Endothelial cell of umbilical vein (primary cell): ENCODE results near the gene TBC1D26. TPM values are rescaled to one million over a fixed set of nuclear protein-coding genes. Genes with fewer than 3 reads are reported as not detected.
"Not testable (repeated sequence)": the region's sequence is repeated elsewhere in the genome, so short reads cannot be mapped to it uniquely, and the experiment has no call there.

ENCODE experiments used
- BruUV-seq: library from RNA; stranded (reverse); fragments of 400-500 nt; replicated peaks from 2 replicates; lab custom pipeline; 2021; lab: Mats Ljungman, UMichigan
- CTCF ChIA-PET: fragments of 300-600, 350-600 bp; sonication (Branson Sonifier 250); formaldehyde crosslinking; loops from one replicate; lab custom pipeline; 2021; ENCODE audit warnings: antibody characterized with exemption, inconsistent platforms; lab: Charles Lee
- POLR2A ChIA-PET: fragments of 300-600, 350-600 bp; sonication (Branson Sonifier 250); formaldehyde crosslinking; loops from one replicate; lab custom pipeline; 2021; ENCODE audit warnings: antibody characterized with exemption, inconsistent platforms; lab: Charles Lee
- DNase-seq: peaks from one replicate; pipeline ENCODE4 v3.0.0-alpha.2; 2011; ENCODE audit warnings: low read depth, low spot score
- FAIRE-seq: peaks from 2 replicates; lab custom pipeline; 2011; peaks lifted over from hg19 to GRCh38; lab: Jason Lieb, UNC
- H2AFZ ChIP-seq: 2 replicates; pipeline ENCODE4 v1.6.0; 2012; ENCODE audit warnings: low read depth, low read length, control low read depth, inconsistent platforms
- H3K27ac ChIP-seq: 2 replicates; pipeline ENCODE4 v1.5.1; 2011; ENCODE audit warnings: low read depth, mild to moderate bottlenecking, control low read depth, low read length, moderate library complexity; ENCODE audit not compliant: insufficient read depth
- H3K27me3 ChIP-seq, 2 experiments: 2 replicates each; pipeline versions ENCODE4 v1.6.0 to v1.6.1; 2011; ENCODE audit warnings: low read length in 2 of 2, mixed read lengths in 1 of 2; ENCODE audit not compliant: control insufficient read depth in 2 of 2, insufficient read depth in 2 of 2
- H3K36me3 ChIP-seq, 2 experiments: 2 replicates in 1 of 2; 3 replicates in 1 of 2; pipeline ENCODE4 v1.5.1; 2011; ENCODE audit warnings: low read length in 2 of 2, mild to moderate bottlenecking in 1 of 2, moderate library complexity in 1 of 2; ENCODE audit not compliant: control insufficient read depth in 2 of 2, insufficient read depth in 2 of 2; ENCODE audit errors: extremely low read depth in 1 of 2
- H3K4me1 ChIP-seq: 3 replicates; pipeline ENCODE4 v1.5.1; 2011; ENCODE audit warnings: mild to moderate bottlenecking, low read length; ENCODE audit not compliant: control insufficient read depth, insufficient read depth; ENCODE audit errors: extremely low read depth
- H3K4me2 ChIP-seq: 2 replicates; pipeline ENCODE4 v1.6.1; 2011; ENCODE audit warnings: low read length, control low read depth, mixed read lengths; ENCODE audit not compliant: insufficient read depth
- H3K4me3 ChIP-seq, 3 experiments: fragments of 200-600 bp in 1 of 3; sonication (generic), shearing (Covaris generic) in 1 of 3; replicated peaks in 1 of 3; 2 replicates each; pipeline ENCODE4 v1.5.1; 2011 to 2016; ENCODE audit warnings: control low read depth in 3 of 3, low read length in 3 of 3, mild to moderate bottlenecking in 2 of 3, inconsistent platforms in 1 of 3, low read depth in 1 of 3, moderate library complexity in 1 of 3; ENCODE audit not compliant: insufficient read depth in 1 of 3
- H3K79me2 ChIP-seq: 2 replicates; pipeline ENCODE4 v1.6.0; 2012; ENCODE audit warnings: low read length, inconsistent platforms; ENCODE audit not compliant: control insufficient read depth, insufficient read depth
- H3K9ac ChIP-seq: replicated peaks from 2 replicates; pipeline ENCODE3; 2011; ENCODE audit warnings: low read length, control low read depth; ENCODE audit not compliant: insufficient read depth; ENCODE audit errors: extremely low read depth
- H3K9me1 ChIP-seq: replicated peaks from 3 replicates; pipeline ENCODE4 v1.6.0; 2011; ENCODE audit warnings: mild to moderate bottlenecking, low read length; ENCODE audit not compliant: control insufficient read depth, insufficient read depth; ENCODE audit errors: extremely low read depth
- H3K9me3 ChIP-seq: replicated peaks from 2 replicates; pipeline ENCODE4 v1.5.1; 2012; ENCODE audit warnings: low read length, inconsistent platforms; ENCODE audit not compliant: control insufficient read depth, insufficient read depth
- H4K20me1 ChIP-seq: replicated peaks from 2 replicates; pipeline ENCODE3; 2011; ENCODE audit warnings: mild to moderate bottlenecking, low read length; ENCODE audit not compliant: control insufficient read depth, insufficient read depth; ENCODE audit errors: extremely low read depth
- EZH2 ChIP-seq: IDR thresholded peaks from 2 replicates; pipeline ENCODE4 v1.6.1; 2012; ENCODE audit warnings: borderline replicate concordance, low read depth, mild to moderate bottlenecking, moderate library complexity, low read length, inconsistent platforms; ENCODE audit not compliant: severe bottlenecking
- FOS ChIP-seq: IDR thresholded peaks from 2 replicates; pipeline ENCODE4 v1.6.1; 2011; ENCODE audit warnings: mild to moderate bottlenecking, low read length, moderate library complexity, borderline replicate concordance; ENCODE audit not compliant: insufficient read depth
- GATA2 ChIP-seq: IDR thresholded peaks from 2 replicates; pipeline ENCODE4 v1.7.0; 2011; ENCODE audit warnings: low read depth, mild to moderate bottlenecking, moderate library complexity, mixed read lengths, low read length; ENCODE audit not compliant: insufficient read length, insufficient read depth
- JUN ChIP-seq: IDR thresholded peaks from 2 replicates; pipeline ENCODE4 v1.6.1; 2011; ENCODE audit warnings: borderline replicate concordance, low read depth; ENCODE audit not compliant: insufficient read length, insufficient read depth
- MYC ChIP-seq: IDR thresholded peaks from one replicate; pipeline ENCODE4 v1.6.1; 2011; ENCODE audit warnings: mild to moderate bottlenecking, low read depth, low read length
- POLR2A ChIP-seq: IDR thresholded peaks from 2 replicates; pipeline ENCODE4 v1.6.1; 2012; ENCODE audit warnings: low read depth, mild to moderate bottlenecking, control low read depth, low read length
- POLR2AphosphoS5 ChIP-seq: IDR thresholded peaks from 2 replicates; pipeline ENCODE4 v1.6.1; 2012; ENCODE audit warnings: low read depth, mild to moderate bottlenecking, control low read depth, low read length, moderate library complexity; ENCODE audit not compliant: insufficient read depth
- dilution Hi-C: fragments of 300-500 bp; cut with MboI; formaldehyde crosslinking; loops from one replicate; pipeline ENCODE4 v1.15.0; 2019; ENCODE audit warnings: low sequenced_read_pairs; ENCODE audit not compliant: extremely low pct_ligation_motif_present
- intact Hi-C: fragments of 100-400 bp; cut with micrococcal nuclease; formaldehyde crosslinking; loops from one replicate; pipeline ENCODE4 v1.10.0; 2022
- polyA plus RNA-seq, 4 experiments: library from polyadenylated mRNA; depleted of rRNA in 3 of 4; stranded (reverse) in 3 of 4; unstranded in 1 of 4; fragments of >200 nt; gene quantifications; 2 replicates each; pipeline versions ENCODE4 v1.2.1 to v1.2.3, GENCODE V29; 2011 to 2012; ENCODE audit warnings: missing spikeins in 1 of 4
- total RNA-seq: library from RNA; stranded (reverse); gene quantifications from 2 replicates; pipeline ENCODE4 v1.2.3, GENCODE V29; 2021
- TF ChIP-seq, protein P1 (sequence below), 2 donors: IDR thresholded peaks; 1 replicate in 1 of 2; 2 replicates in 1 of 2; pipeline ENCODE4 v1.5.1; 2011; ENCODE audit warnings: low read length in 2 of 2, mild to moderate bottlenecking in 2 of 2, moderate library complexity in 2 of 2, control low read depth in 1 of 2, inconsistent platforms in 1 of 2, low read depth in 1 of 2; ENCODE audit not compliant: insufficient read depth in 1 of 2; ENCODE audit errors: extremely low read depth in 1 of 2
- TF ChIP-seq, protein P2 (sequence below): IDR thresholded peaks from 2 replicates; pipeline ENCODE4 v1.6.1; 2011; ENCODE audit not compliant: insufficient read depth, insufficient read length

TBC1D26 gene
- total and polyA plus RNA-seq, 2 donors (not counting 3 experiments of a cell fraction or from before 2014, with no cell fraction given) = not detected

DNA sequence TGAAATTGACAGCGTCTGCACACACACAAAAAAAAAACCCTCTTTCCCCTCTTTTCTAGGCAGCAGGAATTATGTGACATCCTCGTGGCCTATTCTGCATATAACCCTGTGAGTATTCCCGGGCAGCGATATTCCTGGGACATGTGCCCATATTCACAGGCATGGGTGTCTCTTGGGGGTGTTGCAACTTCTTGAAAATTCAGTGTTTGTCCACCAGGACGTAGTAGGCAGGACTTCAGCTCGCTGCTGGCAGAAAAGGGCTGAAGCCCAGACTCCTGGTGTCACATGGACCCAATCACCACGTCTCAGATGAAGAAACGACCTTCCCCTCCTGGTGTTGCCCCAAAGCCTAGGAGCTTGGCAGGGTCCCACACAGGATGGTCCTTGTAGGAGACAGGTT lies 8.0 kb downstream of the TBC1D26 start:
- dilution Hi-C loops, intact Hi-C loops, CTCF ChIA-PET: not testable (repeated sequence)

DNA sequence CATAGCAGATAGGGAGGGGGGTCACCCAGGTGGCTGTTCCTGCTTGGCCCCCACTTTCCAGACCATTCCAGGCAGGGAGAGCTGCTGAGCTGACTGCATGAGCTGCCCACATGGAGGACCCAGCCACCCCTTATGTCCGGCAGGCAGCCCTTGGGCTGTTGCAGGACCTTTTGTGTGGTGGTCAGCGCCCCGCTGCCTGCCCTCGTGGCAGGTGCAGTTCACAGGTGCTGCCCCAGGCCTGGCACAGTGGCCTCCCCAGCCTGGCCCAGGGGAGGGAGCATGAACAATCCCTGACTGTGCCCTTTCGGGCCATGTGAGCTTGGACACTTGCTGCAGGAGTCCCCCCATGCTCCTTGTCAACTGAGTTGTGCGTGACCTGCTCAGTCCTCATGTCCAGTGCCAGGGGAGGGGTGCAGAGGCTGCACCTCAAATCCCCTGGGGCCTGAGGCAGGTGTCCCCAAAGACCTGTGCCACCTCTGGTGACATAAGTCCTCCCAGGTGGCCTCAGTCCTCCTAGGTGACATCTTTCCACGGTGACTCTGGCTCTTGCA lies 8.6 kb downstream of the TBC1D26 start:
- H2AFZ ChIP-seq = no peak overlapping the region
- no peak for FAIRE-seq
- CTCF ChIA-PET = no interaction called here
- H3K4me1 ChIP-seq = no peaks in the 10 kb centered on the region
- POLR2A ChIA-PET = no interaction called here
- TF ChIP-seq, protein P1, sequence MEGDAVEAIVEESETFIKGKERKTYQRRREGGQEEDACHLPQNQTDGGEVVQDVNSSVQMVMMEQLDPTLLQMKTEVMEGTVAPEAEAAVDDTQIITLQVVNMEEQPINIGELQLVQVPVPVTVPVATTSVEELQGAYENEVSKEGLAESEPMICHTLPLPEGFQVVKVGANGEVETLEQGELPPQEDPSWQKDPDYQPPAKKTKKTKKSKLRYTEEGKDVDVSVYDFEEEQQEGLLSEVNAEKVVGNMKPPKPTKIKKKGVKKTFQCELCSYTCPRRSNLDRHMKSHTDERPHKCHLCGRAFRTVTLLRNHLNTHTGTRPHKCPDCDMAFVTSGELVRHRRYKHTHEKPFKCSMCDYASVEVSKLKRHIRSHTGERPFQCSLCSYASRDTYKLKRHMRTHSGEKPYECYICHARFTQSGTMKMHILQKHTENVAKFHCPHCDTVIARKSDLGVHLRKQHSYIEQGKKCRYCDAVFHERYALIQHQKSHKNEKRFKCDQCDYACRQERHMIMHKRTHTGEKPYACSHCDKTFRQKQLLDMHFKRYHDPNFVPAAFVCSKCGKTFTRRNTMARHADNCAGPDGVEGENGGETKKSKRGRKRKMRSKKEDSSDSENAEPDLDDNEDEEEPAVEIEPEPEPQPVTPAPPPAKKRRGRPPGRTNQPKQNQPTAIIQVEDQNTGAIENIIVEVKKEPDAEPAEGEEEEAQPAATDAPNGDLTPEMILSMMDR (IDR thresholded peaks at IDR 0.05; ENCODE audit: extremely low read depth in 1 of 2, insufficient read depth in 1 of 2, low read depth in 1 of 2, low read length in 2 of 2) = no peak
- TF ChIP-seq POLR2AphosphoS5 (no peak), EZH2 (no peak), POLR2A (no peak), FOS (no peak), GATA2 (no peak), JUN (no peak), MYC (no peak)
- TF ChIP-seq, protein P2, sequence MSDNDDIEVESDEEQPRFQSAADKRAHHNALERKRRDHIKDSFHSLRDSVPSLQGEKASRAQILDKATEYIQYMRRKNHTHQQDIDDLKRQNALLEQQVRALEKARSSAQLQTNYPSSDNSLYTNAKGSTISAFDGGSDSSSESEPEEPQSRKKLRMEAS = no peak
- intact Hi-C loops (no loop called here), dilution Hi-C loops (no loop called here)
- H3K9ac ChIP-seq = no peak overlapping the region
- no peaks in the 10 kb centered on the region for H4K20me1 ChIP-seq
- no TSS peak for BruUV-seq
- H3K79me2 ChIP-seq = no peaks in the 10 kb centered on the region
- no peaks in the 10 kb centered on the region for H3K36me3 ChIP-seq
- no peaks in the 10 kb centered on the region for H3K9me3 ChIP-seq
- no peaks in the 10 kb centered on the region for H3K9me1 ChIP-seq
- no peak for DNase-seq
- H3K27me3 ChIP-seq = no peaks in the 10 kb centered on the region
- H3K4me3 ChIP-seq = no peak overlapping the region
- H3K4me2 ChIP-seq = no peak overlapping the region
- H3K27ac ChIP-seq = no peak overlapping the region

More for the DNA sequence above, 8.0 kb downstream of the TBC1D26 start:
- BruUV-seq, H3K4me2 ChIP-seq, H3K36me3 ChIP-seq, H4K20me1 ChIP-seq, H3K79me2 ChIP-seq, H3K4me3 ChIP-seq, POLR2A ChIA-PET, H3K27ac ChIP-seq, H3K9ac ChIP-seq, H3K4me1 ChIP-seq, H2AFZ ChIP-seq, H3K9me3 ChIP-seq, H3K27me3 ChIP-seq, FAIRE-seq, DNase-seq, H3K9me1 ChIP-seq: not testable (repeated sequence)
